HG02884 (cell line): ENCODE data around the gene ELMOD2.

Experiments used
- ATAC-seq: cut with Tn5 transposase; IDR thresholded peaks from one replicate; pipeline ENCODE4 v1.9.1; 2021; ENCODE audit warnings: mild to moderate bottlenecking, moderate library complexity; ENCODE audit not compliant: unreplicated experiment

ELMOD2 gene

DNA sequence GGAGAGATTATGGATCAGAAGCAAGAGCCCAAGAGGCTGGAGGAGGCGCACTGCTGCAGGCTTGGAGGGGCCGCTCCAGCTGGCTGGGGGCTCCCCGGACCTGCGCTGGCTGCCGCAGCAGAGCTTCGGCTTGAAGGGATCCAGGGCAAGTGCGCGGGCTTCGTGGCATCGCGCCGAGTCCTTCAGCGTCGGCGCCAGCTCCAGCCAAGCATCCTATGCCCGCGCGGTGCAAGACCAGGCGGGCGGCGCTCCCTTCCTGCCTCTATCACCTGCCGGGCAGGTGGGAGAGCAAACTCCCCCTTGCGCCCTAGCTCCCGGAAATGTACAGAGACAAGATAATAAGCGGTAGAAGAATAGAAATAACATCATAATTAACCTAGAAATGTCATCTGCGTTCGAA lies 55.3 kb downstream of the ELMOD2 start:
- ATAC-seq = no peak

DNA sequence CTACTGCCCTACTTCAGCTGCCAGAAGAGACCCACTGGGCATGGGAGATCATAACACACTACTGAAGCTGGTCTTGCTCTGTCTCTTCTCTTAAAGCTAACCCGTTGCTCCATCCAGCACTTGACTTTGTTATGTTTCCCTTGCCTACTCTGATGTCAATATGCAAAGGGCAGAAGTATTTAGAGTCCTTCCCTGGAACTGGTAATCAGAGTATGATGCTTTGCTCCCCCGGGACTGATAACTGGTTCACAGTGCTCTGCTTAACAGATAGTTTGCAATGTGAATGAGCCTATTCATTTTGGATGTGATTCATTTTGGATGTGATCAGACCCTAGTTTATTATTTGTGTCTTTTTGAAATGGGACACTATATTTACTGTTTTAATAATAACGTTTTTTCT lies 57.1 kb downstream of the ELMOD2 start:
- ATAC-seq = no peak

DNA sequence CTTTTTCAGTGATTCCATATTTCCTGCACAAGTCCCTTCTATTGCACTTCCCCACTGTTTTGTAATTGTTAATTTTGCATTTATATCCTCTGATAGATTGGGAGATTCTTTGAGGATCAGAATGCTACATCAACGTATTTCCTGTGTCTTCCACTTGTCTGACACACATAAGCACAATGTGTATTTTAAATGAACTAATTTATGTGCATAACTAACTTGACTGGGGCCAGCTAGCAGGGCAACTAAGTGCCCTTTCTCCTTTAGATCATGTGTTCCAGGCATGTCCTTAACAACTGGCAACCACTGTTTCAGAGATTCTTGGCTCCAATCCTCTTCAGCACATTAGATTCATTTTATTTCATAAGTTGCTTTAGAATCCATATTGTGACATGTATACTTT lies 60.5 kb downstream of the ELMOD2 start:
- ATAC-seq = no peak

DNA sequence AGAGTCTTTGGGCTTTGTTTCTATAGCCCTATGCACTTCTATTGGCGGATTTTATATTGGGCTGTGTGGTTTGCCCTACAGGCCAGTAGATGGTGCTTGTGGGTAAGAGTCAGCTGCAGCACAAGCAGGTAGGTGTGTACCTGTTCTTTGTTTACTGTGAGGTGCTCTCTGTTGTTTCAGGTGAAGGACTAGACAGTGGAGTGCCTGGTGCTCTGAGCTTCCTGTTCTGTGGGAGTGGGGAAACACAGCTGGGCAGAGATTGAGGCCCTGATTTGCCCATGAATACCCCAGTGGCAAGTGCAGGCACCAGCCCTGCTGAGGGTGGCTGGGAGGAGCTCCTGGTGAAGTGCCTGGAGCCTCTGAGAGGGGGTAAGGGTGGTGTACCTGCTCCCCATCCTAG lies 71.1 kb downstream of the ELMOD2 start:
- peak; percentile 95 for ATAC-seq

DNA sequence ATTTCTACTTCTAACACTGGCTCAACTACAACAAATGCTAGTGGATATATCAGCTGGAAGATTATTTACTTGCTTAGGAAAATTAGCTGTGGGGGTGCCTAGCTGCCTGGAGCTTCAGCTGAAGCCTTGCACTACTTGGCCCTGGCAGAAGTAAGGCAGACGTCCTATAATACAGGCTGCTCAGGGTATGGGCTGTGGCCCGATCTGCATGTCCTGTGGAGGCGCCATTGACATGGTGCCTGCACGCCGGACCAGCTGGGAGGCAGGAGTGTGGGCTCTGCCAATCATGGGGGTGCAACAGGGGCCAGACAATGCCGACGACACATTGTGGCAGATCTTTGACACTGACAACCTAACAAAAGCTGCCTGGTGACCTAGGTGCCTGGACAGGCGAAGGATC lies 76.4 kb downstream of the ELMOD2 start:
- ATAC-seq = no peak

DNA sequence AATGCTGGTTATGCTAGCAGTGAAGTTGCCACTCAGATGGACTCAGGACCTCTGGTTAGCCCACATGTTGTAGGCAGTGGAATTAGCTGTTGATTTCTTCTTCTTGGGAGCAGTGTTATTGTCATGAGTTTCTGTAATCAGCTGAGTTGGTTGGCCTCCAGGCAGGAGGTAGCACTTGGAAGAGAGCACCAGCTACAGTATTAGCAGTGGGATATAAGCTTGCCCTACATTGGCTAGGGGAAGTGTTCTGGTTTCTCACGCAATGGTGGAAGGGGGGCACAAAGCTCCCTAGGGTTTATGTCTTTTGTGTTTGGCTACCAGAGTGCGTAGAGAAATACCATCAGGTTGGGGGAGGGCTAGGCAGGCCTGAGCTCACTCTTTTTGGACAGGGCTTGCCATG lies 78.7 kb downstream of the ELMOD2 start:
- ATAC-seq = no peak

DNA sequence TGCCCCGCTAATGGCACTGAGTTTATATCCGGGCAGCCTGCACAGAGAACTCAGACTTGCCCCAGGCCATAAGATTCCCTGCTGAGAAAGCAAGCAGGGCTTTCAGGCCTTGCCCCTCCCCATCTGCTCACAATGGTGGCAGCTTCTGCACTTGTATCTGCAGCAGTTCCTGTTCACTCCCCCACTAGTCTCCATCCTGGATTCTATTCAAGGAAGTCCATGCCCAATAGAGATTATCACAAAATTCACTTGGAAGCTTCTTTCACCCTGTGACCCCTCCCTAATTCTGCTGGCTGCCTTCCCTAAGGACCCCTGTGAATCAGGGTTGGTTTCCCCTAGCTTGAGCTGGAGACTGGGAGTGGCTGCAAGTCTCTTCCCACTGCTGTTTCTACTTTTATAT lies 79.3 kb downstream of the ELMOD2 start:
- ATAC-seq = no peak
